Large intestine (tissue), 3 donors: ENCODE results near the gene AGPAT4. TPM values are rescaled to one million over a fixed set of nuclear protein-coding genes. Genes with fewer than 3 reads are reported as not detected.
A peak's percentile ranks its signal among the peaks of the same experiment; 100 is the strongest.

Experiments
- DNase-seq, 2 donors: peaks; one replicate each; pipeline versions ENCODE4 v3.0.0 to v3.0.0-alpha.2; 2013
- H3K27ac ChIP-seq: one replicate; pipeline ENCODE4 v1.5.1; 2013; ENCODE audit warnings: low read length
- H3K27me3 ChIP-seq: 2 replicates; pipeline ENCODE4 v1.6.1; 2013; ENCODE audit warnings: low read length; ENCODE audit not compliant: control insufficient read depth, insufficient read depth
- H3K36me3 ChIP-seq: 2 replicates; pipeline ENCODE4 v1.6.1; 2013; ENCODE audit warnings: low read length; ENCODE audit not compliant: control insufficient read depth, insufficient read depth
- H3K4me1 ChIP-seq: one replicate; pipeline ENCODE4 v1.6.1; 2013; ENCODE audit warnings: low read length; ENCODE audit not compliant: control insufficient read depth, insufficient read depth
- H3K4me3 ChIP-seq: one replicate; pipeline ENCODE4 v1.5.1; 2013; ENCODE audit warnings: low read length
- H3K9me3 ChIP-seq: one replicate; pipeline ENCODE4 v1.6.1; 2013; ENCODE audit warnings: mild to moderate bottlenecking, low read depth, low read length, moderate library complexity; ENCODE audit not compliant: control insufficient read depth
- WGBS: methylation state at CpG from one replicate; pipeline ENCODE4 v1.1.5; 2013; ENCODE audit warnings: low lambda C conversion rate; ENCODE audit not compliant: insufficient coverage; 5-methylcytosine and 5-hydroxymethylcytosine counted together
- polyA plus RNA-seq: library from polyadenylated mRNA; unstranded; fragments of 120-200 nt; gene quantifications from one replicate; pipeline ENCODE4 v1.2.1, GENCODE V29; 2013

The AGPAT4 gene
- polyA plus RNA-seq, 1 donor: 6.8 TPM

- no peaks in the 10 kb centered on the region for H3K36me3 ChIP-seq
- no peaks in the 10 kb centered on the region for H3K9me3 ChIP-seq
- no peak overlapping the region for H3K27ac ChIP-seq
- no peaks in the 10 kb centered on the region for H3K4me1 ChIP-seq
- H3K27me3 ChIP-seq: no peaks in the 10 kb centered on the region
- no peak overlapping the region for H3K4me3 ChIP-seq
- DNase-seq: no peak
- 83% methylated on average over 3 of the region's 5 CpGs for WGBS
Measured at GRCh38 chr6:161284653-161285052, 10.8 kb upstream of the AGPAT4 start.

- Histone ChIP-seq H3K4me3 (no peak overlapping the region), H3K27ac (no peak overlapping the region), H3K36me3 (no peaks in the 10 kb centered on the region), H3K4me1 (no peaks in the 10 kb centered on the region), H3K9me3 (no peaks in the 10 kb centered on the region), H3K27me3 (no peaks in the 10 kb centered on the region)
- 87% methylated on average over 2 of the region's 5 CpGs for WGBS
- DNase-seq: no peak
Measured at GRCh38 chr6:161281092-161281491, 7.2 kb upstream of the AGPAT4 start.

- H3K36me3 ChIP-seq: no peaks in the 10 kb centered on the region
- no peaks in the 10 kb centered on the region for H3K9me3 ChIP-seq
- H3K4me3 ChIP-seq: no peak overlapping the region
- no peaks in the 10 kb centered on the region for H3K27me3 ChIP-seq
- no peaks in the 10 kb centered on the region for H3K4me1 ChIP-seq
- WGBS: 77% methylated on average over 3 of the region's 7 CpGs
- no peak for DNase-seq
- H3K27ac ChIP-seq: no peak overlapping the region
Measured at GRCh38 chr6:161279677-161280415, 6.0 kb upstream of the AGPAT4 start.

- Histone ChIP-seq H3K27me3 (no peaks in the 10 kb centered on the region), H3K9me3 (no peaks in the 10 kb centered on the region), H3K4me1 (peaks cover 7% of the 10 kb centered on the region), H3K36me3 (no peaks in the 10 kb centered on the region), H3K4me3 (no peak overlapping the region), H3K27ac (no peak overlapping the region)
- DNase-seq: no peak
- WGBS: 100% methylated on average over 3 of the region's 4 CpGs
Measured at GRCh38 chr6:161276605-161277155, 2.8 kb upstream of the AGPAT4 start.

GRCh38 chr6:161274898-161275297, 1.0 kb upstream of the AGPAT4 start:
- DNase-seq: no peak
- Histone ChIP-seq H3K27ac (no peak overlapping the region), H3K36me3 (no peaks in the 10 kb centered on the region), H3K4me3 (no peak overlapping the region), H3K9me3 (no peaks in the 10 kb centered on the region), H3K4me1 (peaks cover 7% of the 10 kb centered on the region), H3K27me3 (peaks cover 2% of the 10 kb centered on the region)
- WGBS: 100% methylated on average over 2 of the region's 2 CpGs

- no peaks in the 10 kb centered on the region for H3K36me3 ChIP-seq
- H3K9me3 ChIP-seq: no peaks in the 10 kb centered on the region
- no peak for DNase-seq
- peaks cover 7% of the 10 kb centered on the region for H3K4me1 ChIP-seq
- H3K27ac ChIP-seq: peak overlapping the region; percentile 47
- no CpG with 5 or more reads among the region's 8 CpGs for WGBS
- peak overlapping the region; percentile 44 for H3K4me3 ChIP-seq
- H3K27me3 ChIP-seq: peaks cover 2% of the 10 kb centered on the region
Measured at GRCh38 chr6:161274488-161274858, 612 bp upstream of the AGPAT4 start.

GRCh38 chr6:161273274-161273751, 548 bp downstream of the AGPAT4 start:
- Histone ChIP-seq H3K27me3 (peaks cover 2% of the 10 kb centered on the region), H3K9me3 (peaks cover 3% of the 10 kb centered on the region), H3K4me1 (peaks cover 7% of the 10 kb centered on the region), H3K27ac (no peak overlapping the region), H3K4me3 (peak overlapping the region; percentile 44), H3K36me3 (no peaks in the 10 kb centered on the region)
- no CpG with 5 or more reads among the region's 11 CpGs for WGBS
- peak; percentile 23 to 57 for DNase-seq

- H3K36me3 ChIP-seq: no peaks in the 10 kb centered on the region
- peak in 1 of 2 donors; percentile 9 for DNase-seq
- H3K4me3 ChIP-seq: peak overlapping the region; percentile 44
- WGBS: 3% methylated on average over 6 of the region's 11 CpGs
- peaks cover 3% of the 10 kb centered on the region for H3K9me3 ChIP-seq
- no peak overlapping the region for H3K27ac ChIP-seq
- H3K27me3 ChIP-seq: peaks cover 2% of the 10 kb centered on the region
- H3K4me1 ChIP-seq: peaks cover 7% of the 10 kb centered on the region
Measured at GRCh38 chr6:161272635-161273273, 1.1 kb downstream of the AGPAT4 start.

GRCh38 chr6:161271343-161272030, 2.4 kb downstream of the AGPAT4 start:
- no peak for DNase-seq
- Histone ChIP-seq H3K27ac (no peak overlapping the region), H3K4me3 (no peak overlapping the region), H3K4me1 (peaks cover 7% of the 10 kb centered on the region), H3K9me3 (peaks cover 3% of the 10 kb centered on the region), H3K36me3 (no peaks in the 10 kb centered on the region), H3K27me3 (peaks cover 2% of the 10 kb centered on the region)
- WGBS: no CpG with 5 or more reads among the region's 8 CpGs

- no peak for DNase-seq
- no CpG with 5 or more reads among the region's 5 CpGs for WGBS
- peaks cover 2% of the 10 kb centered on the region for H3K27me3 ChIP-seq
Measured at GRCh38 chr6:161270116-161270515, 3.7 kb downstream of the AGPAT4 start.

More at GRCh38 chr6:161270116-161270515, 3.7 kb downstream of the AGPAT4 start:
- H3K27ac ChIP-seq: no peak overlapping the region
- peaks cover 3% of the 10 kb centered on the region for H3K9me3 ChIP-seq
- no peak overlapping the region for H3K4me3 ChIP-seq
- peaks cover 7% of the 10 kb centered on the region for H3K4me1 ChIP-seq
- H3K36me3 ChIP-seq: no peaks in the 10 kb centered on the region
